Astrocyte of the spinal cord (primary cell): Measurements from ENCODE around the gene PILRB.
A peak's percentile ranks its signal among the peaks of the same experiment; 100 is the strongest.

Experiments
- DNase-seq: peaks from one replicate; pipeline ENCODE4 v3.0.0; 2011; ENCODE audit warnings: low read depth, low spot score
- H3K4me3 ChIP-seq: 2 replicates; pipeline ENCODE4 v1.5.1; 2011; ENCODE audit warnings: low read depth, mild to moderate bottlenecking, low read length, moderate library complexity
- CTCF ChIP-seq: IDR thresholded peaks from 2 replicates; pipeline ENCODE4 v1.5.1; 2012; ENCODE audit warnings: low read depth, mild to moderate bottlenecking, low read length, inconsistent platforms
- in situ Hi-C: cut with HindIII; loops from 2 replicates; pipeline ENCODE4 v1.10.0; 2017; ENCODE audit warnings: low sequenced_read_pairs

Gene PILRB

GRCh38 chr7:100401811-100402210 is 43.9 kb downstream of the PILRB start:
- no peak for TF ChIP-seq CTCF
- no peak overlapping the region for H3K4me3 ChIP-seq
- in situ Hi-C loops: no loop called here
- no peak for DNase-seq

GRCh38 chr7:100402241-100402640 is 44.3 kb downstream of the PILRB start:
- no peak overlapping the region for H3K4me3 ChIP-seq
- in situ Hi-C loops: no loop called here
- no peak for DNase-seq
- no peak for TF ChIP-seq CTCF

GRCh38 chr7:100406767-100407166 is 48.9 kb downstream of the PILRB start:
- DNase-seq: peak; percentile 61
- in situ Hi-C loops: no loop called here
- TF ChIP-seq CTCF: no peak
- H3K4me3 ChIP-seq: no peak overlapping the region

GRCh38 chr7:100407285-100408180 is 49.6 kb downstream of the PILRB start:
- no peak overlapping the region for H3K4me3 ChIP-seq
- TF ChIP-seq CTCF: peak; percentile 81
- peak; percentile 74 for DNase-seq
- in situ Hi-C loops: no loop called here

- TF ChIP-seq CTCF: no peak
- H3K4me3 ChIP-seq: no peak overlapping the region
- no peak for DNase-seq
- in situ Hi-C loops: no loop called here
Observed at GRCh38 chr7:100411101-100411500, 53.2 kb downstream of the PILRB start.

- DNase-seq: no peak
- in situ Hi-C loops: no loop called here
Observed at GRCh38 chr7:100413346-100413745, 55.4 kb downstream of the PILRB start.

More at GRCh38 chr7:100413346-100413745, 55.4 kb downstream of the PILRB start:
- no peak overlapping the region for H3K4me3 ChIP-seq
- no peak for TF ChIP-seq CTCF
